Sigmoid colon (tissue), 4 donors: ENCODE data around the gene RAD51D.

Experiments used
- EP300 ChIP-seq, 4 donors: sonication (generic); formaldehyde crosslinking; IDR thresholded peaks; one replicate each; pipeline ENCODE4 v1.6.1; 2017; ENCODE audit warnings: antibody characterized with exemption in 4 of 4
- POLR2A ChIP-seq, 2 donors: fragments of 450-650 bp; IDR thresholded peaks; one replicate each; pipeline ENCODE4 v1.6.1; 2016; ENCODE audit warnings: antibody characterized with exemption in 2 of 2, mild to moderate bottlenecking in 2 of 2, moderate library complexity in 2 of 2
- POLR2AphosphoS5 ChIP-seq, 4 donors: sonication (generic); formaldehyde crosslinking; IDR thresholded peaks; one replicate each; pipeline ENCODE4 v1.6.1; 2017; ENCODE audit warnings: antibody characterized with exemption in 4 of 4
- TF ChIP-seq, protein P1 (sequence below), 4 experiments: fragments of 450-650 bp in 3 of 4; fragments of 200-600 bp in 1 of 4; IDR thresholded peaks; one replicate each; pipeline ENCODE4 v1.5.1; 2016 to 2019; ENCODE audit warnings: antibody characterized with exemption in 4 of 4, mild to moderate bottlenecking in 3 of 4, moderate library complexity in 2 of 4

DNA sequence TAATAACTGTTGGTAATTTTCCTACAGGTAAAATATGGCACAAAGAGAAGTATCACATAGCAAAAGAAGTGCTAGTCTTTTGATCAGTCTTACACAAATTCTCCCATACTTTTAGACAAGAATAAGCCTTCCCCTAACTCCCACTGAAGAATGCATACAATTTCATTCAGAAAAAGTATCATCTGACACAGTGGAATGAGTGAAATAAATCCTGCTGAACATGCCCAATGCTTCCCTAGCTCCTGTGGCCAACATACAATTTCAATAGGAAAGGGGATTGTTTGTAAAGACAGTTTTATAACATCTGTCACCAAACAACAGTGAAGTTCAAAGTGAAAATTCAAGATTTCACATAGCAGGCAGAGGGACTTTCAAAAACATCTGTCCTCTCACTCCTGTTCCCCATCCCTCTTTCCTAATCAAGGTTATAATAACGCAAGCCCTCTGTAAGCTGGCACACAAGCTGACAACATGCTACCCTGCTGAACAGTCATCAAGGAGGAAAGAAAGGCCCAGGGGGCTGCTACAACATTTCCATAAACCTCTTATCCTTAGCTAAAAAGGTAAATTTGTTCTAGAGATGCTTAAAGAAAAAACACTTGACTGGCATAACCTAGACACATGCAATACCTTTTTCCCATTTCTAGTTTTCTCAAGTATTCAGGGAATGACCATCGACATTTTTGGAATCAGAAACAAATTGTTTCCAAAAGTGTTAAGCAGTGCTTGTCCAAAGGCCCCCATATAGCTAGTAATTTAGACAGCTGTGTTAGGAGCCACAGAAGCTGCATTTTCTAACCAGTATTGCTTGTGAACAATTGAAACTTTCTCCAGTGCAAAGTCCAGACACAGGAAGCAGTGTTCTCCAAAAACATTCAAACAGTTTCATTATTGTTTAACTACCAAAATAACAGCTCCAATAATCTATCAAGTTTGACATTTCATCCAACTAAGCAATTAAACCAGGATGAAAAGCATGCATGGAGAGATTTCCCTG is 44.7 kb downstream of the RAD51D start:
- TF ChIP-seq, protein P1, sequence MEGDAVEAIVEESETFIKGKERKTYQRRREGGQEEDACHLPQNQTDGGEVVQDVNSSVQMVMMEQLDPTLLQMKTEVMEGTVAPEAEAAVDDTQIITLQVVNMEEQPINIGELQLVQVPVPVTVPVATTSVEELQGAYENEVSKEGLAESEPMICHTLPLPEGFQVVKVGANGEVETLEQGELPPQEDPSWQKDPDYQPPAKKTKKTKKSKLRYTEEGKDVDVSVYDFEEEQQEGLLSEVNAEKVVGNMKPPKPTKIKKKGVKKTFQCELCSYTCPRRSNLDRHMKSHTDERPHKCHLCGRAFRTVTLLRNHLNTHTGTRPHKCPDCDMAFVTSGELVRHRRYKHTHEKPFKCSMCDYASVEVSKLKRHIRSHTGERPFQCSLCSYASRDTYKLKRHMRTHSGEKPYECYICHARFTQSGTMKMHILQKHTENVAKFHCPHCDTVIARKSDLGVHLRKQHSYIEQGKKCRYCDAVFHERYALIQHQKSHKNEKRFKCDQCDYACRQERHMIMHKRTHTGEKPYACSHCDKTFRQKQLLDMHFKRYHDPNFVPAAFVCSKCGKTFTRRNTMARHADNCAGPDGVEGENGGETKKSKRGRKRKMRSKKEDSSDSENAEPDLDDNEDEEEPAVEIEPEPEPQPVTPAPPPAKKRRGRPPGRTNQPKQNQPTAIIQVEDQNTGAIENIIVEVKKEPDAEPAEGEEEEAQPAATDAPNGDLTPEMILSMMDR (IDR thresholded peaks at IDR 0.05) = no peak
- TF ChIP-seq EP300 (IDR thresholded peaks at IDR 0.05) (no peak), POLR2A (IDR thresholded peaks at IDR 0.05) (no peak), POLR2AphosphoS5 (IDR thresholded peaks at IDR 0.05) (no peak)
